NCI-H446 (cell line): ENCODE measurements around the gene PHF10.

Experiments
- DNase-seq, 2 experiments: peaks; one replicate each; lab custom pipeline; 2025; lab: John Stamatoyannopoulos, UW

The PHF10 gene

DNA sequence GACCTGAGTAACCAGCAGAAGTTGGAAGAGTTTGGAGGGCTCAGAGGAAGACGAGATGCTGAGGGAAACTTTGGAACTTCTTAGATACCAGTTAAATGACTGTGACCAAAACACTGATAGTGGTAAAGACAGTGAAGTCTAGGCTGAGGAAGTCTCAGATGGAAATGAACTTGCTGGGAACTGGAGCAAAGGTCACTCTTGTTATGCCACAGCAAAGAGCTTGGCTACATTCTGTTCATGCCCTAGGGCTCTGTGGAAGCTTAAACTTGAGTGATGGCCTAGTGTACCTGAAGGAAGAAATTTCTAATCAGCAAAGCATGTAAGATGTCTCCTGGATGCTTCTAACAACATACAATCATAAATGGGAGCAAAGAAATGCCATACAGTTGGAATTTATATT lies 47.2 kb downstream of the PHF10 start:
- DNase-seq = no peak

DNA sequence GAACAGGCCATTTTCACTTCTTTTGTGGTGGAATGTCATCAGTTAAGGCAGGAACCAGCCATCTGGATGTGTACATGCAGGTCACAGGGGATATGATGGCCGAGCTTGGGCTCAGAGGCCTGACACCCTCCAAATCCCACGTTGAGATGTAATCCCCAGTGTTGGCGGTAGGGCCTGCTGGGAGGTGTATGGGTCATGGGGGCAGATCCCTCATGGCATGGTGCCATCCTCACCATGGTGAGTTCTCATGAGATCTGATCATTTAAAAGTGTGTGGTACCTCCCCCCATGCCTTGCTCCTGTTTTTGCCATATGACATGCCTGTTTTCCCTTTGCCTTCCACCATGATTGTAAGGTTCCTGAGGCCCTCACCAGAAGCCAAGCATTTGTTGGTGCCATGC lies 49.3 kb downstream of the PHF10 start:
- no peak for DNase-seq

DNA sequence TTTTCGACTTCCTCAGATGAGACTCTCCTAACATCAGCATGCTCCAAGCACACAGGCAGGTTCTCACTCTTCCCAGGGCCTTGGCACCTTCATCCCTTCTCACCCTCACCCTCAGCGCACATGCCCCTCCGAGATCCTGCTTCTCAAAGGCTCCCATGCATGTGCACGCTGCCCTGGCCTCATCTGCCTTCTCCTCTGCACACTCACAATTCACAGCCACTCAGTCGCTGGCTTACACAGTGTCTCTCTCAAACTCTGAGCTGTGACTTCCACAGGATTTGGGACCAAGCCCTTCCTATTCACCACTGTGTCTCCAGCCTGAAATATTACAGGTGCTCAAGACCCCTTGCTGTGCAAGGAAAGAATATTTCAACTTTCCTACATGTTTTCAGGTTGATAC lies 52.7 kb downstream of the PHF10 start:
- DNase-seq = no peak

DNA sequence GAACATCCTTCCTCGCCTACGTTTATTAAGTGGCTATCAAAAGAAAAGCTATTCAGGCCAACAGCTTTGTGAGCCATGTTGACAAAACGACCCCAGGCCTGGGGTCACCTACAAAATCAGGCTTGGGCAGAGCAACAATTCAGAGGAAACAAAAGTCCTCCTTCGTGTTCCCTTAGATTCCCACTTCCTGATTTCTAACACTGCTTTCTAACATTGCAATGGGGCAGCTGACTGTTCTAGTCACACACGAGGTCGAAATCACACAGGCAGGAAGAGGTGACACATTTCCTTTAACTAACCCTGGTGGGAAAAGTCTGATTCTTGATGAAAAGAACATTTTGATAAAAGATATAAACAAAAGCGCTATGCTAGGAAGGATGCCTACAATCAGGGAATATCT lies 54.4 kb downstream of the PHF10 start:
- DNase-seq = no peak

DNA sequence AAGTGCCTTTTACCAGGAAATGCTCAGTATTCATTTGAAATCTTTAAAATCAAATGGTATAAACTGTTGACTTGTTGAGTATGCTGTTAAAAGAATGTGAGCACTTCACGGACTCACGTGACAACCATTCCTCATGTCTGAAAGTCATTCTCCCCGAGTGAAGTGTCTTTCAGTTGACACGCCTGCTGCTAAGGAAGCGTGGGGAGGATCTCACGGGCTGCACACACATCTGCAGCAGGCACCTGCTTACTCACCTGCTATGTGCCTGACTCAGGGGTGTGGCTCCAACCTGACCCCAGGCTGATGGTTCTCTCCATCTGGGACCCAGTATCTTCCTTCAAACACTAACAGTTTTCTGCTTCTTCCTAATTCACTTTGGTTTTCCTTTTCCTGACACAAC lies 55.2 kb downstream of the PHF10 start:
- no peak for DNase-seq

DNA sequence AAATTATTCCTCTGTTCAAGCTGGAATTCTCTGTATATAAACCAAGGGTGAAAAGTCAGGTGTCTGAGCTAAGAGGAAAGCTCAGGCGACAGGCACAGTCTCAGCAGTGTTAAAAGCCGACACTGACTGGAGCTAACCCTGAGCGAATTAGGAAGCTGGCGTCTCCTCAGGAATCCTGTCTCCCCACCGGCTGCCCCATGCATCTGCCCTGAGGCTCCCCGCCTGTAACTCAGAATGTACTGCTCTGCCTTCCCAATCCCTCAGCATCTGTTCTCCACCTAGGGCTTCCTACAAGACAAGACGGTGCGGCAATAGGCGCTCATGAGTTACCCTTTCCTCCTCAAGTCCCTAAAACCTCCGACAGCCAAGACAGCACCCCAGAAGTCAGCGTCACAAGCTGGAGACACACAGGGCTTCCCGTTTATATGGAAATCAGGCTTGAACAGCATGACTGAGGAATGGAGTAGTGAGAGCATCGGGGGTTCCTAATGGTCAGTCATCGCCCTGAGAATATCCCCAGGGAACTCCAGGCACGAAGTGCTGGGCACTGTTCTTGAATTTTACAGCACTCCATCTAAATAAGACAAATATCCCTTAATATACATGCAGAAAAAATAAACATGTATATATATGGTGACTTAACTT lies 56.0 kb downstream of the PHF10 start:
- no peak for DNase-seq

DNA sequence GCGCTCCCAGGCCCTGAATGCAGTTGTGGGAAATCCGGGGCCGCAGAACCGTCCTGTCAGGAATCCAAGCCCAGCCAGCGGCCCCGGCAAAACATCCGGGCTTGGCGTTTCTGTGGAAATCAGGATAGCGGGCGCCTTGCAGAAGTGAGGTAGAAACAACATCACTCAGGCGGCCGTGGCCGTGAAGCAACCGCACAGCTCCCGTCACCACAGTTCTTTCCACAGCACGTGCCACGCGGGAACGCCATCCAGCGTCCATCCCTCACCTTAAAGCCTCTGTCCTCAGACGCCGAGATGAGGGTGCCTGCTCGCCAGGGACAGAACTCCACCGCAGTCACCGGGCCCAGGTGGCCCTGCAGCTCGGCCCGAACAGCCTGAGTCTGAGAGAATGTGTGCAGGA lies 56.6 kb downstream of the PHF10 start:
- no peak for DNase-seq

DNA sequence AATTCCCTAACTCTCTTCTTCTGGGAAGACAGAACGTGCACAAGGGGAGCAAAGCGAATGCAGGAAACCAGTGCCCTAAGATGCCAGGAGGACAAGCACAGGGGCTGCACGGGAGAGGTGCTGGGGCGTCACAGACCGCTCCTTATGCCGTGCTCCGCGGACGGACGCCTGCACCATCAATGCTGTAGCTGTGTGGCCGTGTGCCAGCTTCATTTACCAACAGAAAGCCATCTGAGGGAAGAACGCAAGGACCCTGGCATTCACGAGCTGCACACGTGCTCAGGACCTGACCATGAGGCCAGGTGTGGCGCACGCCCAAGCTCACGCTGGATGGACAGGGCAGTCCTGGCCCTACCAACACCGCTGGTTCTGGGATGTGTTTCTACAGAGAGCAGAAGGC lies 57.9 kb downstream of the PHF10 start:
- no peak for DNase-seq

DNA sequence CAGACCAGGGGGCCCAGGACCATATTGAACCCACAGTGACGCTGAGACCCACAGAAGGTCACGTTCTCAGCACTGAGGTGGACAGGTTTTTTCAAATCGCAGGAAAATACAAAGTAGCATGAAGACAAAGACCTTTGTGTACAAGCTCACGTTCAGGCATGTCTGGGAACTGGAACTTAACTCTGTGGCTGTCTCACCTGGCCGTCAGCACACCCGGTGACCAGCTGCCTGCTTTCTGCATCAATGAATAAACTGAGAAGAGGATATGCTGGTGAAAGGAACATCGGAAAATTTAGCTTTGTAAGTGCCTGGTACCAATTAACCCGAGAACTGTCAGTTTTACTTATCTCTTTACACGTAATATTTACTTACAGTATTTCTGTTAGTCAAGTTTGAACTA lies 59.0 kb downstream of the PHF10 start:
- DNase-seq = no peak

DNA sequence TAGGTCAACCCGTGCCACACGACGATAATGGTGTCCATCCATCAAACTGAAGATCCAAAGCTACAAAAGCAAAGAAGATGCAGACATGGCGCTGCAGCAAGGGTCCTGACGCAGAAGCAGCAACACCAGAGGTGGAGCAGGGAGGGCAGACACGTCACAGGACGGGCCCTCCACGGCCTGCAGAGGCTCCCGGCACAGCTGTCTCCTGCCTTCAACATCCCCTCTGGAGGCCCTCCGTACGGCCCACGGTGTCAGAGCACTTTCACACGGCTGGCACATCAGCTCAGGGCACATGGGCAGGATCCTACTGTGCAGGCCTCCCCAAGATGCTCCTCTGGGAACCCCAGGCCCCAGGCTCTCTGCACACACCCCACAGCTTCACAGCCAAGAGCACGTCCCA lies 60.1 kb downstream of the PHF10 start:
- no peak for DNase-seq

DNA sequence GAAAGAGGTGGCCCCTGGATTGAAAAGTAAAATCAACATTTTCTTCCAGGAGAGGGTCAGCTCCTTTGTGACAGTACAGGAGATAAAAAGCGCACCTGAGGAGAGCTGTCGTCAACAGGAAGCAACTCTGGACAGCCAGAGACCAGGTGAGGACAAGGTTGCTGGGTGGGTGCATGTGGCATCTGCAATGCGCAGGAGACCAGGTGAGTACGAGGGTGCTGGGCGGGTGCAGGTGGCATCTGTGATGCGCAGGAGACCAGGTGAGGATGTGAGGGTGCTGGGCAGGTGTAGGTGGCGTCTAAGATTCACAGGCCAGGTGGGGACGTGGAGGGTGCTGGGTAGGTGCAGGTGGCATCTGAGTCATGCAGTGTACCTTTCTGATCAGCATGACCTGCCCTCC lies 60.8 kb downstream of the PHF10 start:
- DNase-seq = no peak

DNA sequence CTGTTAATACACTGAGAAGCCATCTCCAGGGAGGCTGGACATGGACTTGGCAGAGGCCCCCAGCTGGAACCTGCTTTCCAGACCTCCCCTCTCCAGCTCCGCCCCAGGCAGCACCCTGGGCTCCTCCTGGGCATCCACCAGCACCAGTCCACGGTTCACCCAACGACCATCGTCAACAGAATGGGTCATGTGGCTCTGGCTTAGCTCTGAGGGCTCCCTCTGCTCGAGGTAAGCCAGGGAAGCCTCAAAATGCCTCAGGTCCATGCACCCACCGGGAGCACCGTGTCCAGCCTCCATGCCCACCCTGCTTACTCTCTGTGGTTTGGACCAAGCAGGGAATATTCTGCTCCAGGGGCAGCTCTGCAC lies 62.9 kb downstream of the PHF10 start:
- DNase-seq = no peak

DNA sequence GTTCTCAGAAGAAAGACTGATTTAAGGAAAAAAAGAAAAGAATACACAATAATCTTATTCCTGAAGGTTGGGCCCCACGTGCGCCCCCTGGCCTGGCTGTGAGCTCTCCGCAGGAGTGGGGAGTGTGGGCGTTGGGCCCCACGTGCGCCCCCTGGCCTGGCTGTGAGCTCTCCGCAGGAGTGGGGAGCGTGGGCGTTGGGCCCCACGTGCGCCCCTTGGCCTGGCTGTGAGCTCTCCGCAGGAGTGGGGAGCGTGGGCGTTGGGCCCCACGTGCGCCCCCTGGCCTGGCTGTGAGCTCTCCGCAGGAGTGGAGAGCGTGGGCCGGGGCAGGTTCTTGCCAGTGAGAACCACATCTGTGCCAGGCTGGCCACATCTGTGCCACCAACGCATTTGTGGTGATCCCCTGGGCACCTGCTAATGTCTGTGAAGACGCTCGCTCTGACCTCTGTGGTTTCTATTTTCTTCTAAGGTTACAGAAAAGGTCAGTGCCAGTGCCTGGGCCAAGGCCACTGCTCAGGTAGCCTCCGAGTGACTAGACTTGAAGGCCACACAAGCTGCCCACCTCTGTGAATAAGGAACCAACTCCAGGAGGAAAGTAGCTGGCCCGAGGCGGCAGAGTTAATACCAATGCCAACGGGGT lies 63.4 kb downstream of the PHF10 start:
- no peak for DNase-seq

DNA sequence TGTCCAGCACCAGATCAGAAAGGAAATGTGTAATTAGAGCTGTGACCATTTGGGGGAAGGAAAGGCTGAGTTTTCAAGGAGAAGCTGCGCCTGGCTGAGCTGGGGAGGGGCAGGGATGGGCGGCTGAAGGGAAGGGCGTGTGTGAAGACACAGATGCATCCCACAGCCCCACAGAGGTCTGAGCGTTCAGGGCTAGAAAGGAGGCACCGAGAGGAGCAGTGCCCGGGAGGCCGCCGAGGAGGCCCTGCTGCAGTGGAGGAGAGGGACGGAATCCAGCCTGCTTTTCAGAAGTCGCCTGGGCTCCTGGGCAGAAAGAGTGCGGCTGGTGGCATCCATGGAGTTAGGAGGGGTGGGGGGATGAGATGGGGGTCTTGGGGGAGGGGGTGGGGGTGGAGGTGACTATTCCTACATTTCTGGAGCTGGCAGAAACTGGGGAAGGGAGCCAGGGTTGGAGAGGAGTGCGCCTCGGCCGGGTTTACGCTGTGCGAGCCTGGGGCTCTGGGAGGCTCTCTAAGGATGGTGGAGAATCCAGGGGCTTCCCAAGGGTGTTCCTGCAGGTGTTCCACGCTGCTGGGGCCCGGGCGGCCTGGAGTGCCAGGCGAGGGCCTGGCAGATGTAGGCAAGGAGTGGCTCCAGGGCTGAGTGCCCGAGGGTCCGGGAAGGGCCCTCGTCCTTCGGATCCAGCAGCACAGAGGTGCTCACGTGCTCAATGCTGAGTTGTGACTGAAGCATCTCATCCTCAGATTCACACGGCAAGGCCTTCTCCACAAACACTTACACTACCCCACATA lies 64.3 kb downstream of the PHF10 start:
- no peak for DNase-seq

DNA sequence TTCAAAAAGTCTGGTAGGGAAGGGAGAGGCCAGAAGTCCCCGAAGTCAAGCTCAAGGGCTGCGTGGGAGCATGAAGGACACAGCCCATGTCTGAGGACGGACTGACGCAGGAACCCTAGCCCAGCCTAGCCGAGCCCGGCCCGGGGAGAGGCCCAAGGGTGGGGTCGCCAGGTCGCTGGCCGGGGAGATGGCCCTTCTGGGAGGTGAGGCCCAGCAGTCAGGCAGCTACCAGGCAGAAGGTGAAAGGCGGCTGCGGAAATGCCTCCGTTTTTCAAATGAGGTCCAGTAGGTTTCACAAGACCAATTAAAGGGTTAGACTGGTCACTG lies 67.1 kb downstream of the PHF10 start:
- no peak for DNase-seq

DNA sequence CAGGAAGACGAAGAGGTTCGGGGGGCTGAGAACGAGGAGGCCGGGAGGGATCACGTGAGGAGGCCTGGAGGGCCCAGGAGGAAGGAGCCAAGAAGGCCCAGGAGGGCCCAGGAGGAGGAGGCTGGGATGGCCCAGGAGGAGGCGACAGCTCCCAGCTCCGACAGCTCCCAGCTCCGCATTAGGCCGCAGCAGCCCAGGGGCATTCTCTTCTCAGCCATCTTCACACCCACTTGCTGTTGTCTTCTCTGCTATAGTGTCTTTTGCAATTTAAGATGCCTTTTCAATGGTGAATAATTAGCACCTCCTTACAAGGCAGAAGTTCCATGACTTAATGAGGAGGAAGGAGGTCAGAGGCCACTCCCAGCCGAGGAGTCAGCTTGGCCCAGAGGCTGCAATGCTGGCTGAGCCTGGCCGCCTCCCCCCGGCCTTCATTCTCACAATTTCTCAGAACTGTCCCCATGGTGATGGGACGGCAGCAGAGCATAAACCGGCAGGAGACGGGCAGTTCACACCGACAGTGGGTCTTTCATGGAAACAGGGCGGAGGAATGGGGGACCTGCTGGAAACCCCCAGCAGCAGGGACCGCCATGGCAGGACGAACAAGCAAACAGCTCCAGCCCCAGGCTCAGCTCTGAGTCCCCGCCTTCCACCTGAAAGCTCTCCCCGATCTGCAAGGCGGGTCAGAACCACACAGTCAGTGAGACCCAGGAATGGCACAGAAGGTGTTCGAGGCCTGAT lies 67.6 kb downstream of the PHF10 start:
- DNase-seq = no peak

DNA sequence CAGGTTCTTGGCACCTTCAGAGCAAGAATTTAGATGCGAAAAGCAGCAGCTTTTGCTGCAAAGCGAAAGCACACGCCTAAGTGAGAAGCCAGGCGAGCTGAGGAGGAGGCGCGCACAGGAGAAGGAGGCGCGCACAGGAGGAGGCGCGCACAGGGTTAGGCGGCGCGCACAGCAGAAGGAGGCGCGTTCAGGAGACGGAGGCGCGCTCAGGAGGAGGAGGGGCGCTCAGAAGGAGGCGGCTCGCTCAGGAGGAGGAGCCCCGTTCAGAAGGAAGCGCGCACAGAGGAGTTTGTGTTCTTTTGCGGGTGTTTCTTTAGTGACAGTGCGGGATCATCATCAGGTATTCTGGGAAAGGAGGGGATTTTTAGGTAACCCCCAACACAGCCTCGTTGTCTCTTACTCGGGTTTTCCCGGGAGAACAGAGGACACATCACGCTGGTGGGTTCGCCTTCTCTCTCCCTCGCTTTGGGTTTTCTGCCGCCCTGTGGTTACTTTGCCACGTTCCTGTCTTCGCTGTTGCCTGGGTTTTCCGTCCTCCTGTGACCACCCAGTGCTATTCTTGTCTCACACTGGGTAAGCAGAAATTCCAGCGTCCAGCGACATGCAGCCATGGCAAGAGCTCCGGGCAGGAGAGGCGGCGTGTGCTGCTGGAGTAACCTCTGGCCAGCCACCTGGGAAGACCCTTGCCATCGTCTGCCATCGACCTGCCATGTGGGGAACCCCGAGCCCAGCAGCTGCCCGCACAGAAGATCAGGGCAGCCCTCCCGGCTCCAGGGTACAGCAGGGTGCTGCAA lies 69.5 kb downstream of the PHF10 start:
- no peak for DNase-seq
